Measurements from ENCODE around the gene RRAGC.
A peak's percentile ranks its signal among the peaks of the same experiment; 100 is the strongest.

Gene RRAGC

DNA sequence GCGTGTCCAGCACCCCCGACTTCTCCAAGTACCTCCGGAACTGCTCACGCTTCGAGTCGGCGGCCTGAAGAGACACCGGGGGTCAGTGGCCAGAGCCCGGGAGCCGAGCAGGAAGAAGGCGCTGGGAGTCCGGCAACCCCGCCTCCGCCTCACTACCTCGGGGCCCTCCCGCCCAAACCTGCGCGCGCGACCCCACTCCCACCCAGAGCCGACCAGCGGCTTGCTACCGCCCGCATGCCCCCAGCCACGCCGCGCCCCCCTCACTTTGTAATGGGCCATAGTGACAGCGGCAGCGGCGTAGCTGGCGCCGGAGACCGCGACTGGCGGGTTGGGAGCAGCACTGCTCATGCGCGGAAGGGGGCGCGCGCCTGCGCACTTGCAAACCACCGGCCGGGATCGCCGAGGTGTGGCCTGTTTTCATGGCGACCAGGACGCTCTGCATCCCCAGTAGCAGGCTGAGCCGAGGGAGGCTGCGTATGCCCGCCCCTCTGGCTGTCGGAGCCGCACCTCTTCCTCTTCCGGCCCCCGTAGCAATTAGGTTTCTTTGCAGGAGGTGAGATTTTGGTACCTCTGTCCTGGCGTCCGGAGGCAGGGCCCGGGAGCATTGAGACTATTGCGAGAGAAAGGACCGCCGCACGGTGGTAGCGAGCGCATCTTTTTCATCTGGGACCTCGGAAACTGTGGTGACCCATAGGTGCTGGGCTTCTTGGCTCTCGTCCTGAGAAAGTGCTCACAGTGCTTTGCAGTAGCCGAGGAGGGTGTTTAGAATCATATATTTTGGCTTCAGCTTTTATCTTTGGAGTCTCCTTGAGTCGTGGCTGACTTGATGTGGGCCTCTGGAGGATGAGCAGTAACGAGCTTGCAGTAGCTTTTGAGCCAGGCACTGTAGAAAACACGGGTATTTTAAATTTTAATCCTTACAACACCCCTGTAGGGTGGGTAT is 13.7 kb upstream of the RRAGC start, which contains the start of gene MYCBP:
TSS of gene MYCBP (minus strand) at position 322 of the 943 bp plus-strand sequence. CDS start at position 279, 43 bp downstream.
- TF ChIP-seq, protein P1, sequence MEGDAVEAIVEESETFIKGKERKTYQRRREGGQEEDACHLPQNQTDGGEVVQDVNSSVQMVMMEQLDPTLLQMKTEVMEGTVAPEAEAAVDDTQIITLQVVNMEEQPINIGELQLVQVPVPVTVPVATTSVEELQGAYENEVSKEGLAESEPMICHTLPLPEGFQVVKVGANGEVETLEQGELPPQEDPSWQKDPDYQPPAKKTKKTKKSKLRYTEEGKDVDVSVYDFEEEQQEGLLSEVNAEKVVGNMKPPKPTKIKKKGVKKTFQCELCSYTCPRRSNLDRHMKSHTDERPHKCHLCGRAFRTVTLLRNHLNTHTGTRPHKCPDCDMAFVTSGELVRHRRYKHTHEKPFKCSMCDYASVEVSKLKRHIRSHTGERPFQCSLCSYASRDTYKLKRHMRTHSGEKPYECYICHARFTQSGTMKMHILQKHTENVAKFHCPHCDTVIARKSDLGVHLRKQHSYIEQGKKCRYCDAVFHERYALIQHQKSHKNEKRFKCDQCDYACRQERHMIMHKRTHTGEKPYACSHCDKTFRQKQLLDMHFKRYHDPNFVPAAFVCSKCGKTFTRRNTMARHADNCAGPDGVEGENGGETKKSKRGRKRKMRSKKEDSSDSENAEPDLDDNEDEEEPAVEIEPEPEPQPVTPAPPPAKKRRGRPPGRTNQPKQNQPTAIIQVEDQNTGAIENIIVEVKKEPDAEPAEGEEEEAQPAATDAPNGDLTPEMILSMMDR (IDR thresholded peaks at IDR 0.05) = no peak
- TF ChIP-seq ZFX (IDR thresholded peaks at IDR 0.05; ENCODE audit: borderline replicate concordance) = no peak
- peak within 1 kb of the TSS; percentile 60 for H3K27ac ChIP-seq

DNA sequence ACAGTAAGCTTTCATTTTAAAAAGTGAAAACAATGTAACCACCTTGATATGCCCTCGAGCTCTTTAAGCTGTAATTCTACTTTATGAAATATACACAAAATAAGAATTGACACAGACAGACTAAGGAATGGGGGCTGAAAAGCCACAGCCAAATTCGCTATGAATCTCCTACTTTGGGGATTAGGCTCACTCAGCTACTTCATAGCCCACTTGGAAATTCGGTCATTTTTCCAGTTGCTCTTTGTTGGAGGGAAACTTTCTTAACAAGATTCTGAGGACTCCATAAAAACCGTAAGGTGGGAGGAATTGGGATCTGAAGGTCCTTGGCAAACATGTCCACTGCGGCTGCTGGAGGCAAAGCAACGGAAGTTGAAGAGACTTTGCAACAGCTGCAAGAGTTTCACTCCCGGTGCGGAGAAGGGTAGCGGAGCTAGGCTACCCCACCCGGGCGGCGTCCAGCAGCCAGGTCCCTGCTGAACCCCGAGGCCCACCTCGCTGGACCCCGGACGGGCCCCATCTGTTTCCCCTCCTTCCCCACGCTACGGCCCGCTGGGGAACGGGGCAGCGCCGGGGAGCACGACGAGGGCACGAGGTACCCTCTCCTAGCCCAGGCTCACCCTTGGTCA is 12.9 kb upstream of the RRAGC start:
- TF ChIP-seq ZFX (IDR thresholded peaks at IDR 0.05; ENCODE audit: borderline replicate concordance) = no peak
- TF ChIP-seq, protein P1 (IDR thresholded peaks at IDR 0.05) = no peak
- peak overlapping the region; percentile 60; the same call in 1 of the 2 replicates for H3K27ac ChIP-seq

DNA sequence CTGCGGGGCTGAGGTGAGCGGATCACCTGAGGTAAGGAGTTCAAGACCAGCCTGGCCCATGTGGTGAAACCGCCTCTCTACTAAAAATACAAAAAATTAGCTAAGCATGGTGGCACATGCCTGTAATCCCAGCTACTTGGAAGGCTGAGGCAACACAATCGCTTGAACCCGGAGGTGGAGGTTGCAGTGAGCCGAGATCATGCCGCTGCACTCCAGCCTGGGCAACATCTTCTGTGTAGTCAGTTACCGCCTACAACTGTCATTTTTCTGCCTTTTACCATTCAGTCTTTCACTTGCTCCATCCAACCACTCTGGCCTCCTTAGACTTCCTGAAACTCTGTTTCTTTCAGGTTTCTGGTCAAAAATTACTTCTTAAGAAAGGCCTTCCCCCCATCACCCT is 11.4 kb upstream of the RRAGC start:
- TF ChIP-seq ZFX (IDR thresholded peaks at IDR 0.05; ENCODE audit: borderline replicate concordance) = no peak
- TF ChIP-seq, protein P1 (IDR thresholded peaks at IDR 0.05) = no peak
- H3K27ac ChIP-seq = no peak overlapping the region

DNA sequence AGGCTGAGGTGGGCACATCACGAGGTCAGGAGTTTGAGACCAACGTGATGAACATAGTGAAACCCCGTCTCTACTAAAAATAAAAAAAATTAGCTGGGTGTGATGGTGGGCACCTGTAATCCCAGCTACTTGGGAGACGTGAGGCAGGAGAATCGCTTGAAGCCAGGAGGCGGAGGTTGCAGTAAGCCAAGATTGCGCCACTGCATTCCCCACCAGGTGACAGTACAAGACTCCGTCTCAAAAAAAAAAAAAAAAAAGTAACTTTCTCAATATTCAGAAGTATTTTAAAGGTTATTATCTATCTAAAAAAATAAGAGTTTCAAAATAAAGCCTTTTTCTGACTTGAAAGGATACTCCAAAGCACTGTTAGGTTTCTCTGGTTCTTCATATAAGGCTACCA is 7.6 kb upstream of the RRAGC start:
- TF ChIP-seq ZFX (IDR thresholded peaks at IDR 0.05; ENCODE audit: borderline replicate concordance) = no peak
- TF ChIP-seq, protein P1 (IDR thresholded peaks at IDR 0.05) = no peak
- H3K27ac ChIP-seq = no peak overlapping the region

DNA sequence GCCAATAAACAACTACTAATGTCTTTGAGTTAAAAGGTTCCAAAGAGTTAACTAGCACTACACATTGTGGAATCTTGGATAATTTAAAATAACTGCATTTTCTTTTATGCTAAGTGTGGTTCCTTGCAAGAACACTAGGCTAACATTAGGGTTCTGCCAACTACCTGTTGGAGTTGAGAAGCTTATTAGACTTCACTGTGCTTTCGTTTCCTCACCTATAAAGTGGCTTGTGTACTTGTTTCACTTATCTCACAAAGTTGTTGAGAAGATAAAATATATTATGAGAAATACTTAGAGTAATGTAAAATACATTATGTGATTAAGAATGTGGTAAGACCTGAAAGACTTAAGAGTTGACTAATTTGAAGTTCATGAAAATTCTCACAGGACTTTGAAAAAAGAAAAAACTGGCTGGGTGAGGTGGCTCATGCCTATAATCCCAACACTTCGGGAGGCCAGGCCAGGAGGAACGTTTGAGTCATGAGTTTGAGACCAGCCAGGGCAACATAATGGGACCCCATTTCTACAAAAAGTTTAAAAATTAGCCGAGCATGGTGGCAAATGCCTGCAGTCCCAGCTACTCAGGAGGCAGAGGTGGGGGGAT is 5.6 kb upstream of the RRAGC start:
- no peak overlapping the region for H3K27ac ChIP-seq
- TF ChIP-seq, protein P1 (IDR thresholded peaks at IDR 0.05) = no peak
- TF ChIP-seq ZFX (IDR thresholded peaks at IDR 0.05; ENCODE audit: borderline replicate concordance) = no peak

DNA sequence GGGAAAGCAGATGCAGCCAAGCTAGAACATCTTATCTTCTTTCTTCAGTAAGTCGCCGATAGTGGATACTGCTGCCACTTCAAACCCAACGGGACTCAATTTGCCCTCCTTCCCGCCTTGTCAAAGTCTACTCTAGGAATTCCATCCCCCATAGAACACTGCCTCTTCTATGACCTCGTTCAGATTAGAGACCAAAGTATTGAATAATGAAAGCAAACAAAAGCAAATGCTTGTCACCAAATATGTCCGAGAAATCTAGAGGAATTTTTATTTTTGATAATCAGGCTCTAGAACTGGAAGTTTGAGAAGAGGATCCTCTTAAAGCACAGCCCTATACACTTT is 853 bp upstream of the RRAGC start:
- TF ChIP-seq, protein P1 (IDR thresholded peaks at IDR 0.05) = no peak
- no peak for TF ChIP-seq ZFX (IDR thresholded peaks at IDR 0.05; ENCODE audit: borderline replicate concordance)
- peak overlapping the region; percentile 78 for H3K27ac ChIP-seq
